Measurements from ENCODE around the gene SCGB1C2. TPM values are rescaled to one million over a fixed set of nuclear protein-coding genes. Genes with fewer than 3 reads are reported as not detected.

SCGB1C2 gene
- total RNA-seq, result not detected

GRCh38 chr17:137166-137807 is at the start of gene SCGB1C2:
Gene SCGB1C2, plus strand, starts transcription at chr17:137569. Its CDS starts 22 bp downstream, at chr17:137591.

GRCh38 chr17:181245-182049 is 44.1 kb downstream of the SCGB1C2 start, which contains the start of gene DOC2B:
Gene DOC2B, minus strand, starts transcription at chr17:181650. Its CDS starts 171 bp downstream, at chr17:181479.

Small RNAs within 50 kb of the gene (small RNA-seq; reads per million reads assigned to genes)
- 0 reads per million in 2 donors for gene RF00026

Other genes starting within 250 kb of the SCGB1C2 start
- gene DOC2B, start 44.1 kb downstream of the SCGB1C2 start, total RNA-seq, result not detected
- gene RPH3AL, start 215.2 kb downstream of the SCGB1C2 start, total RNA-seq, result 1 to 10 TPM in 1 of 2 donors, under 1 TPM in 1; 1.00 to 1.4 TPM

All from melanocyte of skin (primary cell).